ENCODE results near the gene CNIH3.

The CNIH3 gene

GRCh38 chr1:224777180-224777579 lies 161.1 kb downstream of the CNIH3 start:
- DNase-seq (ENCODE audit: low spot score), result no peak

GRCh38 chr1:224779536-224779935 lies 163.4 kb downstream of the CNIH3 start:
- no peak for DNase-seq (ENCODE audit: low spot score)

- no peak for DNase-seq (ENCODE audit: low spot score)
Measured at GRCh38 chr1:224780736-224781135, 164.6 kb downstream of the CNIH3 start.

- no peak for DNase-seq (ENCODE audit: low spot score)
Measured at GRCh38 chr1:224781800-224782199, 165.7 kb downstream of the CNIH3 start.

- no peak for DNase-seq (ENCODE audit: low spot score)
Measured at GRCh38 chr1:224782281-224783000, 166.3 kb downstream of the CNIH3 start.

GRCh38 chr1:224783006-224783651 lies 167.0 kb downstream of the CNIH3 start:
- no peak for DNase-seq (ENCODE audit: low spot score)

GRCh38 chr1:224784265-224785039 lies 168.3 kb downstream of the CNIH3 start:
- DNase-seq (ENCODE audit: low spot score), result no peak

GRCh38 chr1:224785040-224785328 lies 168.9 kb downstream of the CNIH3 start:
- no peak for DNase-seq (ENCODE audit: low spot score)

- no peak for DNase-seq (ENCODE audit: low spot score)
Measured at GRCh38 chr1:224785622-224786021, 169.5 kb downstream of the CNIH3 start.

- no peak for DNase-seq (ENCODE audit: low spot score)
Measured at GRCh38 chr1:224786533-224787250, 170.6 kb downstream of the CNIH3 start.

DNA sequence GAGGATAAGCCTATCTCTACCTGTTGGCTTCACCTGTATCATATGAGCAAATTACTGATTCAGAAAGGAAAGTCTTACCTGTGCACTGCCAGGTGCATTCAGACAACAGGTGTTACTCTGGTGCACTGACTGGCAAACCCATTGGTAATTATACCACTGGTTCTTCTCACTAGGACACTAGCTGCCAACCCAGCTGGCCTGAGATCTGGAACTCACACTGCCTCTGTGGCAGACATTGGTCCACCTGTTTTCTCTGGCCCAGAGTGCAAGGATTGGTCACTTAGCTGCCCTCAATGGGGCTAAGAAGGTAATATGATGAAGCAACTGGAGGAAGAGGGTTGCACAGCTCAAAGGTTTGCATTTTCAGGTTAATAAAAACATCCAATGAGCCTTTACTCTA lies 173.2 kb downstream of the CNIH3 start:
- DNase-seq (ENCODE audit: low spot score), result no peak

Data from NAMALWA (cell line).